Gastrocnemius medialis (tissue), 4 donors: ENCODE data around the gene PARP8.

Experiments
- CTCF ChIP-seq, 5 experiments: fragments of 450-650 bp in 3 of 5; fragments of 200-600 bp in 2 of 5; sonication (generic) in 2 of 5; IDR thresholded peaks in 4 of 5; conservative IDR thresholded peaks in 1 of 5; 1 replicate in 4 of 5; 2 replicates in 1 of 5; pipeline ENCODE4 v1.5.1; 2016 to 2019; ENCODE audit warnings: antibody characterized with exemption in 5 of 5, mild to moderate bottlenecking in 3 of 5, moderate library complexity in 3 of 5
- POLR2A ChIP-seq, 2 donors: fragments of 450-650 bp; IDR thresholded peaks; one replicate each; pipeline ENCODE4 v1.6.1; 2017; ENCODE audit warnings: antibody characterized with exemption in 2 of 2, mild to moderate bottlenecking in 2 of 2, moderate library complexity in 2 of 2

- TF ChIP-seq CTCF (IDR thresholded peaks at IDR 0.05 in 4 of 5, conservative IDR thresholded peaks at IDR 0.05 in 1 of 5) (no peak), POLR2A (IDR thresholded peaks at IDR 0.05) (no peak)
These were observed 12.5 kb upstream of the PARP8 start for GRCh38 chr5:50653946-50654345.
